NB4 (cell line): ENCODE data around the gene KIF16B.

Source experiments
- DNase-seq: peaks from one replicate; pipeline ENCODE4 v3.0.0; 2010; ENCODE audit warnings: low read depth
- H3K4me3 ChIP-seq: one replicate; pipeline ENCODE4 v1.5.1; 2011; ENCODE audit warnings: mild to moderate bottlenecking, low read depth, low read length, moderate library complexity
- MYC ChIP-seq: IDR thresholded peaks from 2 replicates; pipeline ENCODE4 v1.6.1; 2011; ENCODE audit warnings: low read depth, low read length
- POLR2A ChIP-seq: IDR thresholded peaks from 2 replicates; pipeline ENCODE4 v1.6.1; 2011; ENCODE audit warnings: mild to moderate bottlenecking; ENCODE audit not compliant: insufficient read length; ENCODE audit errors: extremely low read depth
- TF ChIP-seq, protein P1 (sequence below): IDR thresholded peaks from one replicate; pipeline ENCODE4 v1.5.1; 2012; ENCODE audit warnings: low read depth, low read length
- TF ChIP-seq, protein P2 (sequence below): IDR thresholded peaks from 2 replicates; pipeline ENCODE4 v1.6.1; 2011; ENCODE audit warnings: low read depth, low read length

Gene KIF16B

GRCh38 chr20:16539280-16540021, 33.8 kb downstream of the KIF16B start:
- H3K4me3 ChIP-seq: no peak overlapping the region
- no peak for DNase-seq
- TF ChIP-seq MYC: no peak
- TF ChIP-seq, protein P1, sequence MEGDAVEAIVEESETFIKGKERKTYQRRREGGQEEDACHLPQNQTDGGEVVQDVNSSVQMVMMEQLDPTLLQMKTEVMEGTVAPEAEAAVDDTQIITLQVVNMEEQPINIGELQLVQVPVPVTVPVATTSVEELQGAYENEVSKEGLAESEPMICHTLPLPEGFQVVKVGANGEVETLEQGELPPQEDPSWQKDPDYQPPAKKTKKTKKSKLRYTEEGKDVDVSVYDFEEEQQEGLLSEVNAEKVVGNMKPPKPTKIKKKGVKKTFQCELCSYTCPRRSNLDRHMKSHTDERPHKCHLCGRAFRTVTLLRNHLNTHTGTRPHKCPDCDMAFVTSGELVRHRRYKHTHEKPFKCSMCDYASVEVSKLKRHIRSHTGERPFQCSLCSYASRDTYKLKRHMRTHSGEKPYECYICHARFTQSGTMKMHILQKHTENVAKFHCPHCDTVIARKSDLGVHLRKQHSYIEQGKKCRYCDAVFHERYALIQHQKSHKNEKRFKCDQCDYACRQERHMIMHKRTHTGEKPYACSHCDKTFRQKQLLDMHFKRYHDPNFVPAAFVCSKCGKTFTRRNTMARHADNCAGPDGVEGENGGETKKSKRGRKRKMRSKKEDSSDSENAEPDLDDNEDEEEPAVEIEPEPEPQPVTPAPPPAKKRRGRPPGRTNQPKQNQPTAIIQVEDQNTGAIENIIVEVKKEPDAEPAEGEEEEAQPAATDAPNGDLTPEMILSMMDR: no peak
- TF ChIP-seq, protein P2, sequence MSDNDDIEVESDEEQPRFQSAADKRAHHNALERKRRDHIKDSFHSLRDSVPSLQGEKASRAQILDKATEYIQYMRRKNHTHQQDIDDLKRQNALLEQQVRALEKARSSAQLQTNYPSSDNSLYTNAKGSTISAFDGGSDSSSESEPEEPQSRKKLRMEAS: no peak
- no peak for TF ChIP-seq POLR2A

GRCh38 chr20:16538779-16539178, 34.5 kb downstream of the KIF16B start:
- TF ChIP-seq, protein P2: no peak
- no peak for TF ChIP-seq MYC
- DNase-seq: no peak
- H3K4me3 ChIP-seq: no peak overlapping the region

- DNase-seq: no peak
- TF ChIP-seq, protein P2: no peak
- TF ChIP-seq, protein P1: no peak
- TF ChIP-seq MYC (no peak), POLR2A (no peak)
- no peak overlapping the region for H3K4me3 ChIP-seq
Observed at GRCh38 chr20:16537918-16538317, 35.3 kb downstream of the KIF16B start.

GRCh38 chr20:16537025-16537665, 36.1 kb downstream of the KIF16B start:
- no peak for DNase-seq
- no peak for TF ChIP-seq MYC
- TF ChIP-seq, protein P1: no peak
- TF ChIP-seq POLR2A: no peak
- TF ChIP-seq, protein P2: no peak
- no peak overlapping the region for H3K4me3 ChIP-seq

DNA sequence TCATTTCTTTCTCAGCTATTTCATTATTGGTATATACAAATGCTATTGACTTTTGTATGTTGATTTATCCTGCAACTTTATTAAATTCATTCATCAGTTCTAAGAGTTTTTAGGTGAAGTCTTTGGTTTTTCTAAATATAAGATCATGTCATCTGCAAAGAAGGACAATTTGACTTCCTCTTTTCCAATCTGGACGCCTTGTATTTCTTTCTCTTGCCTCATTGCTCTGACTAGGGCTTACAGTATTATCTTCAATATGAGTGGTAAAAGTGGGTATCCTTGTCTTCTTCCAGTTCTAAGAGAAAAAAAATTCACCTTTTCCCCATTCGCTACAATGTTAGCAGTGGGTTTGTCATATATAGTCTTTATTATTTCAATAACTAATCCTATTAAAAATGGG, 38.0 kb downstream of the KIF16B start:
- DNase-seq: no peak
- no peak overlapping the region for H3K4me3 ChIP-seq
- TF ChIP-seq POLR2A: no peak
- TF ChIP-seq, protein P1: no peak
- no peak for TF ChIP-seq MYC
- TF ChIP-seq, protein P2: no peak

GRCh38 chr20:16533502-16533901, 39.7 kb downstream of the KIF16B start:
- no peak overlapping the region for H3K4me3 ChIP-seq
- TF ChIP-seq, protein P2: no peak
- TF ChIP-seq MYC (no peak), POLR2A (no peak)
- TF ChIP-seq, protein P1: no peak
- DNase-seq: no peak
